Stimulated activated naive B cell treated with anti-CD40 and anti-IgM and Interleukin-4, amounts not matched to agents 10 μg/mL and 1 μg/mL and 100 μg/mL, for 72 hours (primary cell): ENCODE measurements around the gene PCK2.

Experiments used
- ATAC-seq, 2 donors: fragments of 150-1000 bp; cut with Tn5 transposase; replicated peaks; 2 replicates each; pipeline ENCODE4 v1.10.0; 2021; ENCODE audit warnings: moderate library complexity in 1 of 2
- DNase-seq: peaks from one replicate; pipeline ENCODE4 v3.0.0; 2021
- H3K27ac Mint-ChIP-seq: one replicate; pipeline ENCODE4 v1.8.0; 2022; ENCODE audit warnings: mild to moderate bottlenecking, mixed read lengths
- H3K27me3 Mint-ChIP-seq, 2 donors: one replicate each; pipeline ENCODE4 v1.8.0; 2022; ENCODE audit warnings: mixed read lengths in 2 of 2
- H3K36me3 Mint-ChIP-seq, 2 donors: one replicate each; pipeline ENCODE4 v1.8.0; 2022; ENCODE audit warnings: mixed read lengths in 2 of 2, mild to moderate bottlenecking in 1 of 2
- H3K4me1 Mint-ChIP-seq, 2 donors: one replicate each; pipeline ENCODE4 v1.8.0; 2022; ENCODE audit warnings: mixed read lengths in 2 of 2, mild to moderate bottlenecking in 1 of 2
- H3K4me3 Mint-ChIP-seq, 2 donors: one replicate each; pipeline ENCODE4 v1.8.0; 2022; ENCODE audit warnings: mild to moderate bottlenecking in 2 of 2, mixed read lengths in 2 of 2, moderate library complexity in 1 of 2
- H3K9me3 Mint-ChIP-seq, 2 donors: one replicate each; pipeline ENCODE4 v1.8.0; 2022; ENCODE audit warnings: mixed read lengths in 2 of 2, mild to moderate bottlenecking in 1 of 2

Gene PCK2

DNA sequence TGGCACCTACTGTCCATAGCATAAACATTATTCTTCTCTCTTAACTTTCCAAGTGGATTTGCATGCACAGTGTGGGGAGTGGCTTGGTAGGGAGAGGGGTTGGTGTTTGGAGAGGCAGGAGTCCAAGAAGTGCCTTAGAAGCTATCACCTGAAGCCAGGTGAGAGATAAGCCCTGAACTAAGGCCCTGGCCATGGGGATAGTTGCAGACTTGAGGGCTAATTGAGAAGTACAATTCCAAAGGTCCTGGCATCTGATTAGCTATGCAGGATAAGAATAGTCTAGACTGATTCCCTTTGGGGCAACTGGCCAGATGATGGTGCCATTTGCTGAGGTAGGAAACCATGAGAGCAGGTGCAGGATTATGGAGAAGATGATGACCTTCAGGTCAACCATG lies 2.0 kb upstream of the PCK2 start:
- Mint-ChIP-seq H3K36me3 (peaks cover 9 to 23% of the 10 kb centered on the region in 2 donors), H3K27ac (no peak overlapping the region), H3K27me3 (no peaks in the 10 kb centered on the region), H3K9me3 (no peaks in the 10 kb centered on the region), H3K4me1 (peaks cover 27 to 41% of the 10 kb centered on the region in 2 donors), H3K4me3 (no peak overlapping the region)
- ATAC-seq (no peak), DNase-seq (no peak)

DNA sequence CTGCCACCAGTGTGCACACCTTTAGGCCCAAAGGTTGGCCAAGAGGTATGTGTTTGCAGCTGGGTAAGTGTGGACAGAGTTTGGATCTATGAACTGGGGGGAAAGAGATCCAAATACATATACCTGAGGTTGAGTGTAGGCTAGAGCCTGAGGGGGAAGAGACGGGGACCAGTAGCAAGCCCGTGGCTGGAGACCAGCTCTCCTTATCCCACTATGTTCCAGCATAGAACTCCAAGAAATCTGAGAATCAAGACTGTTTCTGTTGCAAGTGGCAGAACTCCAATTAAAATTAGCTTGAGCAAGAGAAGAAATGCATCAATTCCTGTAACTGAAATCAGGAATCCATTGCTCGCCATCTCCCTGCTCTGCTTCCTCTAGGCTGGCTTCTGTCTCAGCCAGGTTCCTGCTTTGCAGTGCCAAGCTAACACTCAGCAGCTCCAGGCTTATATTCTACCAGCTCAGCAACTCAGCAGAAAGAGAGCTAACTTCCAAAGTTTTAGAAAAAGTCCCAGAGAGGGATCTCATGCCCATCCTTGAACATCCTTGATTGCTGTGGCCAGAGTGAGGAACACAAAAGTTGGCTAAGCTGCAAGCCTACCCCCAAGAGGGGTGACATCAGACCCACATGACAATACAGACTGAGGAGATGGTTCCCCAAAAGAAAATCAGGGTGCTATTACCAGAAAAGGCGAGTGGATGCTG lies 1.5 kb upstream of the PCK2 start:
- H3K9me3 Mint-ChIP-seq, result no peaks in the 10 kb centered on the region
- ATAC-seq (no peak), DNase-seq (no peak)
- H3K4me3 Mint-ChIP-seq, result peak overlapping the region in 1 of 2 donors; percentile 99
- no peaks in the 10 kb centered on the region for H3K27me3 Mint-ChIP-seq
- H3K27ac Mint-ChIP-seq, result no peak overlapping the region
- peaks cover 9 to 23% of the 10 kb centered on the region in 2 donors for H3K36me3 Mint-ChIP-seq
- peaks cover 27 to 41% of the 10 kb centered on the region in 2 donors for H3K4me1 Mint-ChIP-seq

DNA sequence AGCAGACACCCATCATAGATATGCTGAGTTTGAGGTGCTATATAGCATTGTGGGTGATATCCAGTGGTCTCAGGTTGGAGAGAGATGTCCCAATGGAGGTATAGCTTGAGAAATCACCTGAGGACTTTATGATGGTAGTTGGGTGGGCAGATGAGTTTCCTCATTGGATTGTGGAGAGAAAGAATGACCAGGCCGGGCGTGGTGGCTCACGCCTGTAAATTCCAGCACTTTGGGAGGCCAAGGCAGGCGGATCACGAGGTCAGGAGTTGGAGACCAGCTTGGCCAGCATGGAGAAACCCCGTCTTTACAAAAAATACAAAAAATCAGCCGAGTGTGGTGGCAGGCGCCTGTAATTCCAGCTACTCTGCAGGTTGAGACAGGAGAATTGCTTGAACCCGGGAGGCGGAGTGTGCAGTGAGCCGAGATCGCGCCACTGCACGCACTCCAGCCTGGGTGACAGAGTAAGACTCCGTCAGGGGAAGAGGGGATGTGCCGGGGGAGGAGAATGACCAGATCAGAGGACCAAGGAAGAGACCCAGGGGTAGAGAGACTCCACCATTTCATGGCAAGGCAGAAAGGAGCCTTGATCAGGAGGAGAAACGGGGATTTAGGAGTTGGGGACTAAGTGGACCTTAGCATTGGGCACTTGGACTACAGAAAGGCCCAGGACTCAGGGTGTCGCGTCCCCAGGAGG lies 757 bp upstream of the PCK2 start:
- Mint-ChIP-seq H3K27ac (peak overlapping the region; percentile 99), H3K4me1 (peaks cover 27 to 41% of the 10 kb centered on the region in 2 donors), H3K4me3 (peak overlapping the region; percentile 95 to 99), H3K9me3 (no peaks in the 10 kb centered on the region), H3K36me3 (peaks cover 14 to 27% of the 10 kb centered on the region in 2 donors), H3K27me3 (no peaks in the 10 kb centered on the region)
- ATAC-seq (no peak), DNase-seq (no peak)

DNA sequence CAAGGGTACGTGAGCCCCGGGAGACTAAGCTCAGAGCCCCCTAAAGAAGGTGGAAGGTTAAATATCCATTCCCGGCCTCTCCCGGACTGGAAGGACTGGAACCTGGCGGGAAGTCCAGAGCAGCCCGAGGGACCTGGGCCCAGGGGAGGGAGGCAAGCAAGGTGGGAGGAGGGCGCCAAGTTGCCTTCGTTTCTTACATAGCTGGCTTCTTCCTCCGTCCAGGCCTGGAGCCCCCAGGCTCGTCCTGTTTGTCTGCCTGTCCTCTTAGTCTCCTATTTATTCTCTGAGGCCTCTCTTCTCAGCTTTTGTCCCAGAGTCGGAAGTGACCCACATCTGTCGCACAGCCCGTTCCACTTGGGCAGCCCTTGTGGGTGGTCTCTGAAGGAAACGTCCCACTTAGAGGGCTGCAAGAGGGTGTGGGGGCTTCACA lies 745 bp downstream of the PCK2 start:
- ATAC-seq (peak; percentile 8 to 10), DNase-seq (no peak)
- H3K27me3 Mint-ChIP-seq, result no peaks in the 10 kb centered on the region
- H3K4me1 Mint-ChIP-seq, result peaks cover 30 to 37% of the 10 kb centered on the region in 2 donors
- peaks cover 19 to 34% of the 10 kb centered on the region in 2 donors for H3K36me3 Mint-ChIP-seq
- no peaks in the 10 kb centered on the region for H3K9me3 Mint-ChIP-seq
- peak overlapping the region; percentile 99 for H3K27ac Mint-ChIP-seq
- H3K4me3 Mint-ChIP-seq, result peak overlapping the region; percentile 95 to 99

DNA sequence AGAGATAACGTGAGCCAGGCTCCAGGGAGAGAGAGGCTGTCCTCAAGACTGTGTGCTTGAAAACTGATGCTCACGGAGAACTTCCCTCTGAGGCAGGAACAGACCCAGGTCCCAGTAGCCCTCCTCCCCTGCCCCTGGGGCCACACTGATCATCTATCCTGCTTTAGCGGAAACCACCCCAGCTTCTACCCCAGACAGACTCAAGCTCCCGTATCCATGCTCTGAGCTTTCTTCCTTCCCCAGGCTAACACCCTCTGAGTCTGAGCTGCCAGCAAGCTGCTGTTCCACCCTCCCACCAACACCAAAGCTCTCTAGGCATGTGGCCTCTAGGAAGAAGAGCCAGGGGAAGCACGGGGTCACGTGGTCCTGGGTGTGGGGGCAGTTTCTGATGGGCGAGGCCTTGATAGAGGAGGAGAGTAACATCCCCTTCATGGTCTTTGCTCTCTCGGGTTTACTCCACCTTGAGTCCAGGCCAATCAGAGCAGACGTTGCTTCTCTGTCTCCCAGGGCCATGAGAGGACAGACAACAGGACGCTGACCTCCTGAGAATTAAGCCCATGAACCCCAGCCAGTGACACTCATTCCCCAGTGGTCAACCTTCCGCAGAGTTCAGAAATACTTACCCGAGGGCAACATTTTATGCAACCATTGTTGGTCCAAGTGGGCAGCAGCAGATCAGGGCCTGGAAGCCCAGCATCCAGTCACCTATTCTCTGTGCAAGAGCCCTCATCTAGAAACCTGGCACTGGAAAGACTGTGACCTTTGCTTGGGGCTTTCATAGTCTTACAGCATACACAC lies 1.4 kb downstream of the PCK2 start:
- H3K36me3 Mint-ChIP-seq, result peaks cover 22 to 38% of the 10 kb centered on the region in 2 donors
- ATAC-seq, result peak; percentile 84 to 85
- no peaks in the 10 kb centered on the region for H3K27me3 Mint-ChIP-seq
- H3K4me1 Mint-ChIP-seq, result peaks cover 29 to 36% of the 10 kb centered on the region in 2 donors
- peak overlapping the region; percentile 95 to 99 for H3K4me3 Mint-ChIP-seq
- peak overlapping the region; percentile 99 for H3K27ac Mint-ChIP-seq
- no peaks in the 10 kb centered on the region for H3K9me3 Mint-ChIP-seq
- peak; percentile 90 for DNase-seq

DNA sequence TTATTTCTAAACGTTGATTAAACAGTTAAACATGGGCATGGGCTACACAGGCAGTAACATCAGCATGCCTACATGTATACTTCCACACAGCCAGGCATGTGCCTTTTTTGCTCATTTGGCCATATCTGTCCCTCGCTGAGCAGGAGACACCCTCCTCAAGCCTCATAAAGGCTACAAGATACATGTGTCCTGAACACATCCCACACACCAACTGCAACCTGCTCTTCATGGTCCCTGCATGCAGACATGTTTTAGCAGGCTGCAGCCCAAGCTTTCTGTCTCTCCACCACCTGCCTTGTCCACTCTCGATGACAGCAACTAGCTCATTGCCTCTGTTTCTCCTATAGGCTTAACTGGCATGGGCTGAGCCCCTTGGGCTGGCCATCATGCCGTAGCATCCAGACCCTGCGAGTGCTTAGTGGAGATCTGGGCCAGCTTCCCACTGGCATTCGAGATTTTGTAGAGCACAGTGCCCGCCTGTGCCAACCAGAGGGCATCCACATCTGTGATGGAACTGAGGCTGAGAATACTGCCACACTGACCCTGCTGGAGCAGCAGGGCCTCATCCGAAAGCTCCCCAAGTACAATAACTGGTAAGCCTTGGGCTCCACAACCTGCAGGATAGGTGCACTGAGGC lies 2.6 kb downstream of the PCK2 start:
- H3K4me1 Mint-ChIP-seq, result peaks cover 28 to 37% of the 10 kb centered on the region in 2 donors

DNA sequence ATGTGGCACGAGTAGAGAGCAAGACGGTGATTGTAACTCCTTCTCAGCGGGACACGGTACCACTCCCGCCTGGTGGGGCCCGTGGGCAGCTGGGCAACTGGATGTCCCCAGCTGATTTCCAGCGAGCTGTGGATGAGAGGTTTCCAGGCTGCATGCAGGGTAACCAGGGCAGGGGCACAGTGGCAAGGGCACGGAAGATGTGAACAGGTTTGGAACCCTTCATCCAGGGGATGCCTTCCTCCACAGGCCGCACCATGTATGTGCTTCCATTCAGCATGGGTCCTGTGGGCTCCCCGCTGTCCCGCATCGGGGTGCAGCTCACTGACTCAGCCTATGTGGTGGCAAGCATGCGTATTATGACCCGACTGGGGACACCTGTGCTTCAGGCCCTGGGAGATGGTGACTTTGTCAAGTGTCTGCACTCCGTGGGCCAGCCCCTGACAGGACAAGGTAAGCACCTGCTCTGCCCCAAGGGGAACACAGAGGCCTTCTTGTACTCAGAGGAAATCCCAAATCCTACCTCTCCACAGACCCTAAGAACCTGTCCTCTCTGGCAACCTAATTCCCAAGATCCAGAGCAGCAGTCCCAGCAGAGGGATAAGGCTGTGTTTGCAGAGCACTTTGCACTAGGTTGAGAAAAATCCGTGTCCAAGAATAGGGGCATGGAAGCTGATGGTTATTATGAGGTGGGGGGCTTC lies 4.3 kb downstream of the PCK2 start:
- H3K27me3 Mint-ChIP-seq, result no peaks in the 10 kb centered on the region
- H3K9me3 Mint-ChIP-seq, result no peaks in the 10 kb centered on the region
- DNase-seq, result no peak
- peaks cover 37 to 59% of the 10 kb centered on the region in 2 donors for H3K36me3 Mint-ChIP-seq
- no peak overlapping the region for H3K4me3 Mint-ChIP-seq
- H3K4me1 Mint-ChIP-seq, result peaks cover 21 to 35% of the 10 kb centered on the region in 2 donors
- H3K27ac Mint-ChIP-seq, result peak overlapping the region; percentile 81
- ATAC-seq, result no peak

More for the DNA sequence above, 2.6 kb downstream of the PCK2 start:
- H3K9me3 Mint-ChIP-seq, result no peaks in the 10 kb centered on the region
- no peak for ATAC-seq
- peak overlapping the region; percentile 32 to 41 for H3K4me3 Mint-ChIP-seq
- H3K36me3 Mint-ChIP-seq, result peaks cover 28 to 48% of the 10 kb centered on the region in 2 donors
- peak overlapping the region; percentile 85 for H3K27ac Mint-ChIP-seq
- no peaks in the 10 kb centered on the region for H3K27me3 Mint-ChIP-seq
- no peak for DNase-seq

DNA sequence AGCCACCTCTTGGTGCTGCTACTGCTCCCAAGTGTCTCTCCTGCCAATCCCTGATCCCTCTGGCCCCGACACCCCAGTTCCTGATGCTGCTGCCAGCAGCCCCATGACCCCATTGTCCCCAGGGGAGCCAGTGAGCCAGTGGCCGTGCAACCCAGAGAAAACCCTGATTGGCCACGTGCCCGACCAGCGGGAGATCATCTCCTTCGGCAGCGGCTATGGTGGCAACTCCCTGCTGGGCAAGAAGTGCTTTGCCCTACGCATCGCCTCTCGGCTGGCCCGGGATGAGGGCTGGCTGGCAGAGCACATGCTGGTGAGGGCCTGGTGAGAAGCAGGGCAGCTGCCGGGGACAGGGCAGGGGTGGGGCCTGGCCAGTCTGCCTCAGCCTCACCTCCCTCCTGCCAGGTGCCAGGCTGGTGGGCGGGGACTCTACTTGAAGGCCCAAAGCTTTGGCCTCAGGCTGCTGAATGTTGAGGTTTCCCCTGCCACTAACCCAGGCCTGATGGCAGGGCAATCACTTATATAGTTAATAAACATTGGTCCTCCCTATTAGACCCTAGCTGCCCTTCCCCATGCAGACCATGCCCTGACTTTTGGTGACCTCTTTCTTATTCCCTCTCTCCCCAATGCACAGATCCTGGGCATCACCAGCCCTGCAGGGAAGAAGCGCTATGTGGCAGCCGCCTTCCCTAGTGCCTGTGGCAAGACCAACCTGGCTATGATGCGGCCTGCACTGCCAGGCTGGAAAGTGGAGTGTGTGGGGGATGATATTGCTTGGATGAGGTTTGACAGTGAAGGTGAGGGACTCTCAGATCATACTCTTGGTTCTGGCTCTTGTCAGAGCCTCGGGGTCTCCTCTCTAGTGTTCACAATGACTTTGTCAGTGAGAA lies 5.1 kb downstream of the PCK2 start:
- DNase-seq (no peak), ATAC-seq (no peak)
- Mint-ChIP-seq H3K9me3 (no peaks in the 10 kb centered on the region), H3K4me1 (peaks cover 17 to 30% of the 10 kb centered on the region in 2 donors), H3K4me3 (no peak overlapping the region), H3K27ac (peak overlapping the region; percentile 81), H3K36me3 (peaks cover 39 to 67% of the 10 kb centered on the region in 2 donors), H3K27me3 (no peaks in the 10 kb centered on the region)

DNA sequence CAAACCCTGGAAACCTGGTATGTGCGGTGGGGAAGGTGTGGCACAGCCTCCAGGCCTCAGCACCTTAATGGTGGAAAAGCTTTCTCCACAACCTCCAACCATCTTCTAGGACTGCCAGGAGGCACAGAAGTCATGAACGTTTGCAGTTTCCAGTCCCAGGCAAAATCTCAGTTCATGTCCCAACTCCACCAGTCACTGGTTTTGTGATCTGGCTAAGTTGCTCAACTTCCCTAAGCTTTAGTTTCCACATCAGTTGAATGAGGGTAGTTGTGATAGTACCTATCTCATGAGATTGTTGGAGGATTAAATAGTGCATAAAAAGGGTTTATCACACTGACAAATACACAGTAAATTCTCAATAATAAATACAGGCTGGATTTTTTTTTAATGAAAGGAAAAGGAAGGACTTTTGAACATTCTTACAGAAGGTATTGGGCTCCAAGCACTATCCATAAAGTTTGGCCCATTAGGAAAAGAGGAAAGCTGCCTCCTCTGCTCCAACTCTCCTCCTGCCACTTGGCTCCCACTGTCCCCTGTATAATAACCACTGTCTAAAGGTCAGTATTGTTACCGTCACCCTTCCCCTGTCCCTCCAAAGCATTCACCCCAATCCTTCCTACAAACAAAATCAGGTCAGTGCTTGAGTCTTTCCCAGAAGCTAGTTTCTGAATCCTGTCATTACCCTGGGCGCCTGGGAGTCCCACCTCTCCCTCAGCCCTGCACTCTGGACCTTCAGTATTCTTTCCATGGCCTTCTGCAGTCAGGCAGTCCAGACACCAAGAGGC lies 6.3 kb downstream of the PCK2 start:
- peaks cover 0 to 4% of the 10 kb centered on the region in 2 donors for H3K9me3 Mint-ChIP-seq
- peaks cover 37 to 66% of the 10 kb centered on the region in 2 donors for H3K36me3 Mint-ChIP-seq
- DNase-seq, result no peak
- H3K27ac Mint-ChIP-seq, result peak overlapping the region; percentile 78
- no peaks in the 10 kb centered on the region for H3K27me3 Mint-ChIP-seq
- H3K4me1 Mint-ChIP-seq, result peaks cover 15 to 20% of the 10 kb centered on the region in 2 donors
- ATAC-seq, result no peak
- H3K4me3 Mint-ChIP-seq, result no peak overlapping the region

DNA sequence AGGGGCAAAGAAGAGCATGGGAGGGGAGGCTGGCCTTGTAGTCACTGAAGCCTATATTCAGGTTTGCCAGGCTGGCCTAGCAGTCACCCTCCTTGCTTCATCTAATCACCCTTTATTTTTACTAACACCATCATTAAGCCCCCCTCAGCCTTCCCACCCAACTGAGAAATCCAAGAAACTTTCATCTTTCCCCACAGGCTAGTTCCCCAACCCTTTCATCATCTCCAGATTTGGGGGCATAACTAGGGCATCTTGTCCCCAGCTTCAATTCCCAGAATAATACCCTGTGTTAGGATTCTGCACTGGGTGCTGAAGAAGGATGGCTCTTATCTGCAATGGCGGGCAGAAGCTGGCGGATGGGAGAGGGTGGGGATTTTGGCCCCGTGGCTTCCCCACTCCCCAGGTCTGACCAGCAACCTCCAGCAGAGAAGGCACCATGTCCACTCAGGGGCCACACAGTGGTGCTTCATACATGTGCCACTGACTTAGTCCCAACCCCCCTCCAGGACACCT lies 6.9 kb downstream of the PCK2 start:
- H3K27me3 Mint-ChIP-seq, result no peaks in the 10 kb centered on the region
- H3K4me1 Mint-ChIP-seq, result peaks cover 13 to 17% of the 10 kb centered on the region in 2 donors
- H3K36me3 Mint-ChIP-seq, result peaks cover 35 to 62% of the 10 kb centered on the region in 2 donors
- DNase-seq, result no peak
- H3K27ac Mint-ChIP-seq, result peak overlapping the region; percentile 78
- H3K9me3 Mint-ChIP-seq, result peaks cover 0 to 4% of the 10 kb centered on the region in 2 donors
- ATAC-seq, result no peak
- no peak overlapping the region for H3K4me3 Mint-ChIP-seq

DNA sequence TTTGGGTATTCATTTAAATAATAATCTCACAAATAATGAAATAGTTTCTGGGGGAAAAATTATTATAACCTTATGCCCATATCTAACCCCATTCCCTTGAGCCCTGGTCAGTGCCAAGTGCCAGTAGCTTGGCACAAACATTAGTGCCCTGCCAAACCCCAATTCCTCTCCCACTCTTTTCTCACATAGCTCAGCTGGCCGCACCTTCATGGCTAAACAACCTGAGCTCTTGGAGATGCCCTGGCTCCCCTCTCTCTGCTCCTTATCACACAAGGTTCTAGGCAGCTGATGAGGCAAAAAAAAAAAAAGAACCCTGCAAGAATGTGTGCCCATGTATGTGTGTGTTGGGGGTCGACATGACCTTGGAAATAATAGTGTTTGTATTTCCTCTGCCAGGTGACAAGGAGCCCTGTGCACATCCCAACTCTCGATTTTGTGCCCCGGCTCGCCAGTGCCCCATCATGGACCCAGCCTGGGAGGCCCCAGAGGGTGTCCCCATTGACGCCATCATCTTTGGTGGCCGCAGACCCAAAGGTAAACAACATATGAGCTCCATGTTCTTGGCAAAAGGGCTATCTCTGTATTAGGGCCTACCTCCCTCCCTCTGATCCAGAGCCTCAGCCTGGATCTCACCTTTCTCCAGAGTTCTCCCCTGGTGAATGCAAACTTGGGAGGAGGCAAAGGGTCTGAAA lies 8.4 kb downstream of the PCK2 start:
- H3K4me1 Mint-ChIP-seq, result peaks cover 9 to 12% of the 10 kb centered on the region in 2 donors
- H3K27me3 Mint-ChIP-seq, result no peaks in the 10 kb centered on the region
- H3K36me3 Mint-ChIP-seq, result peaks cover 29 to 54% of the 10 kb centered on the region in 2 donors
- DNase-seq (no peak), ATAC-seq (no peak)
- H3K9me3 Mint-ChIP-seq, result peaks cover 0 to 4% of the 10 kb centered on the region in 2 donors
- H3K27ac Mint-ChIP-seq, result no peak overlapping the region
- H3K4me3 Mint-ChIP-seq, result no peak overlapping the region
